Activated gamma-delta T cell treated with Interleukin-2 at 50 U/mL for 16 hours (primary cell): Measurements from ENCODE around the gene HYAL1.
"Not testable (repeated sequence)": the region's sequence is repeated elsewhere in the genome, so short reads cannot be mapped to it uniquely, and the experiment has no call there.

Experiments
- DNase-seq: peaks from one replicate; pipeline ENCODE4 v3.0.0-alpha.2; 2020

Gene HYAL1

GRCh38 chr3:50292159-50293078 is 11.0 kb downstream of the HYAL1 start, which contains the start of gene IFRD2:
Gene IFRD2, minus strand, starts transcription at chr3:50292429. Its CDS starts 155 bp downstream, at chr3:50292274.
- DNase-seq = peak; percentile 93

DNA sequence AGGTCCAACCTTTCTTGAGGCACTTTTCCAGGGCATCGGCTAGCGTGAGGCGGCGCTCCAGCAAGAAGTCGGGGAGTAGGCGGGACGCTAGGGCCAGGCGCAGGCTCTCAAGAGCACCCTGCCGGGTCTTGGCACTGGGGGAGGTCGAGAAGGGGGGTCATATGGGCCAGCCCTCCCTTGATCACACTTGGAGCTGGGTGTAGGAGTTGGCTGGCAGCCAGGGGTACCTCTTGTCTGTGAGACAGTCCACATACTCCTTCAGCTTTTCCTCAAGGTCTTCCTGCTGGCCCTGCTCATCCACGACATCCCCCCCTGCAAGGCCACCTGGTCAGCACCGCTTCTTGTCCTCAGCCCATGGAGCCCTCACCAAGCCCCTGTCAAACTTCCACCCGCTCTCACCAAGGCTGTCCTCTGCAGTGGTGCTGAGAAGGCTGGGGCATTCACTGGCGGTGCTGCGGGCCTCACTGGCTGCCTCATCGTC is 13.2 kb downstream of the HYAL1 start:
- no peak for DNase-seq

- no peak for DNase-seq
Measured at GRCh38 chr3:50289130-50289529, 14.2 kb downstream of the HYAL1 start.

DNA sequence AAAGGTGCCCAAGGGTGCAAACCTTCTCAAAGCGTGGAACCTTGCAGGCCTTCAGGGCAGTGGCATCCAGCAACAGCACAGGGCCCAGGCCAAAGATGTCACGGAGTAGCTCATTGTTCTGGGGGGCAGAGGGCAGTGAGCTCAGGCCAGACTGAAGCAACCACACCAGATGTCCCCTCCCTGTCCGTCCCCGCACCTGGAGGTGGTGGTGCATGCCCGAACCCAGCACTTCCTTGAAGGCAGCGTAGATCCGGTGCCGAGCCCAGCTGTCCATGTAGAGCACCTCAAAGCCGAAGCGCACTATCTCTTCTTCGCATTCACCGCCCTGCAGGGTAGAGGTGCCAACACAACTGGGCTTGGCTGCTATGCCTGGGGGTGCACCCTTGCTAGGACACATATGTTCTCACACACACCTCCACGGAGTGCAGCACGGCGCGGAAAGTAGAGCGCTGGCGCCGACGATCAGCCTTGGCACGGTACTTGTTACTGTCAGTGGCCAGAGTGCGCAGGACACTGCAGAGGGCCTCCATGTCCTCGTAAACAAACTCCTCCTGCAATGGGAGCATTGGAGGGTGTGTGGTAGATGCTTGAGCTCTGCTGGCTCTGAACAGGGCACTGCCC is 14.9 kb downstream of the HYAL1 start:
- no peak for DNase-seq

- no peak for DNase-seq
Measured at GRCh38 chr3:50287262-50287661, 16.1 kb downstream of the HYAL1 start.

DNA sequence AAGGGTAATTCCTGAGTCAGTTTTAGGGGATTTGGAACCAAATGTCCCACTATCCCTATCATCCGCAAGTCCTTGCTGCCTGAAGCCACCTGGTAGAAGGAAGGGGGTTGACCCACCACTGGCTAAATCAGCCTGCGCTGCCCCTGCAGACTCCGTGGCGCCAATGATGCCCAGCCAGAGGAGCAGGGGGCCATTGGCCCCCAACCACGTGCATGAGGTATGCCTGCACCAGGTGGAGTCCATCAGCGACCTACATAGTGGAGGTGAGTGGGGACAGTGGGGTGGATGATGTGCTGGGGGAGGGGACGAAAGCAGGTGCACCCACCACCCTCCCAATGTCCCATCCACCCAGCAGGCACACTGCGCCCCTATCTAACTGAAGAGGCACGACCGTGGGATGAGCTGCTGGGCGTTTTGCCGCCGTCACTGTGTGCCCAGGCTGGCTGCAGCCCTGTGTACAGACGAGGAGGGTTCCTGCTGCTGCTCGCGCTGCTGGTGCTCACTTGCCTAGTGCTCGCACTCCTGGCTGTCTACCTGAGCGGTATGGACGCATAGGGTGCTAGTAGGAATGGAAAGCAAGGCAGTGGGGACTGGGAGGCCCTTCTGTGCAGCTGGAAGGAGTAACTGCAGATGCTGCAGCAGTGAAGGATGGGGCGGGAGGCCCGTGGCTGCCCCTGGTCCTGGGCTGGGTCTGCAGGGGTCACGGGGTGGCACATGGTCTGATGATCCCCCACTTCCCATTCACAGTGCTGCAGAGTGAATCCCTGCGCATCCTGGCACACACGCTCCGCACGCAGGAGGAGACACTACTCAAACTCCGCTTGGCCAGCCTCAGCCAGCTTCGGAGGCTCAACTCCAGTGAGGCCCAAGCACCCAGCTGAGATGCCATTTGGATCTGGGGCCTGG is 16.8 kb downstream of the HYAL1 start:
- DNase-seq = no peak

- not testable (repeated sequence) for DNase-seq
Measured at GRCh38 chr3:50284121-50284520, 19.3 kb downstream of the HYAL1 start.

DNA sequence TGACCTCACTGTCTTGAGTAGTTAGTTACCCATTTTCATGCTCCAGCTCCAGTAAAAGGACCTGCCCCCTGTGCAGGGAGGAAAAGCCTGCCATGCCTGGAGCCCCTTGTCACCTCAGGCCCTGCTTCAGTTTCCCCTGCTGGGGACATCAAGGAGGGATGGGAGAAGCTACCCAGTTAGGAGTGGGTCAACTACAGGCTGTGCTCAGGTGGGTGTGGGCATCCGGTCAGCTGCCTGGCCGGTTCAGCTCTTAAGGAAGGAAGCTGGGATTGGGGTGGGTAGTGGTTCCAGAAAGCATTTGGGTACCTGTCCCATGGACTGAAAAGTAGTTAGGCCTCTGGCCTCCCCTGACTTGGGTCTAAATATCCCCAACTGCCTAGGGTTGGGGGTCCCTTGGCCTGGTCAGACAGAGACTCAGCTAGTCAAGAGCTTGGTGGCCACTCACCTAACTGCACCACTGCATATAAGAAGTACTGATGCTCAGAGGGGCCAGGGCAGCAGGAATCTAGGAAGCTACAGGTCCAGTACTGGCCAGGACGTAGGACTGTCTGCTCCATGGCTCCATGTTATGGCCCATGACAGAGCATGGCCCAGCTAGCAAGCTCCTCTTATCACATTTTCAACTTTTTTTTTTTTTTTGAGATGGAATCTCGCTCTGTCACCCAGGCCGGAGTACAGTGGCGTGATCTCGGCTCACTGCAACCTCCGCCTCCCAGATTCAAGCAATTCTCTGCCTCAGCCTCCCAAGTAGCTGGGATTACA is 23.9 kb downstream of the HYAL1 start:
- DNase-seq = no peak

DNA sequence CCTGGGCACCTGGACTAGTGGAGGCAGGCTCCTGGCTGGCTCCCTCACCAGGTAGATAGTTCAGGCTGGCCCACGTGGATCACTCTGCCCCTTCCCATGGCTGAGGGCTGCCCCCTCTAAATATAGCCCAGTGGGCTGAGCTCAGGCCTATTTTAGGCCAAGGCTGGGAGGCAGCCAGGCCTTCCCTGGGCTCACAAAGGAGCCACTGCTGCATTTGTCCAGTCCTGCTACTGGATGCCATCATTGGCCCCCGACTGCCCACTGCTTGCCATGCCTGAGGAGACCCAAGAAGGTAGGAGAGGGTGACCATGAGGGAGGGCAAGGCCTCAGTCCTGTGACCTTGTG is 24.5 kb downstream of the HYAL1 start, which contains the start of gene LSMEM2:
LSMEM2 (plus strand) TSS at position 208 of the 345 bp plus-strand sequence; CDS start at position 235, 27 bp downstream.
- no peak for DNase-seq

DNA sequence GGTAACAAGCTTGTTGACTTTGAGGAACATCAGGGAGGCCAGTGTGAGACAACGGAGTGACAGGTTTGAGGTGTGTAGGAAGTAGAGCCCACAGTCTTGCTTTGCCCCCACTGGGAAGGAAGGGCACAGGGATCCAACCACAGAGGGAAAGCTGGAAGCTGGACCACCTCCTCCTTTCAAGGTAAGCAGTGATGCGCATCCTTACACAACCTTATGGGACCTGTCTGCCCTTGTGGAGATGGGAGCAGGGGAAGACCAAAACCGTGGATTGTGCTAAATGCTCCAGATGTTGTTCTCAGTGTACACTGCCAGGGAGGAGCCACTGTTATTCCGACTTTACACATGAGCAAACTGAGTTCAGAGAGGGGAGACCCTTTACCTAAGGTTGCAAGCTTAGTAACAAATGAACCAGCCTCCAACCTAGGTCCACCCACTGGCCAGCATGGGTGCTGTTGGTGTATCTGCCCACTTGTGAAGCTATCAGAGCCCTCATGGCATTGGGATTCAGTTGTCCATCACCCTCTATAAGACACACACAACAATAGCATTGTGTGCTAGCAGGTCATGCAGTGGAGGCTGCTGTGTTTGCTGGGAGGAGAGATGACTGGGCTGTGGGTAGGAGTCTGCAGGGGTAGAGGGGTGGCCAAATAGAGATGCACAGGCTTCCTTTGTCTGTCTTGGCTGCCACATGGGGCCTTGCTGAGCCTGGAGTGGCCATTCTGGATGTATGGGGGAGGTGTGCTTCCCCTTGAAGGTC is 25.1 kb downstream of the HYAL1 start:
- DNase-seq = no peak

DNA sequence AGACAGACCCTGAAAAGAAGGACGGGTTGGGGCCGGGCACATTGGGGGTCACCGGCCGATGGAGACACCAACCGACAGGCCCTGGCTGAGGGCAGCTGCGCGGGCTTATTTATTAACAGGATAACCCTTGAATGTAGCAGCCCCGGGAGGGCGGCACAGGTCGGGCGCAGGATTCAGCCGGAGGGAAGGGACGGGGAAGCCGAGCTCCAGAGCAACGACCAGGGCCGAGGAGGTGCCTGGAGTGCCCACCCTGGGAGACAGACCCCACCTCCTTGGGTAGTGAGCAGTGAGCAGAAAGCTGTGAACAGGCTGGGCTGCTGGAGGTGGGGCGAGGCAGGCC is 26.6 kb downstream of the HYAL1 start:
- DNase-seq = no peak

DNA sequence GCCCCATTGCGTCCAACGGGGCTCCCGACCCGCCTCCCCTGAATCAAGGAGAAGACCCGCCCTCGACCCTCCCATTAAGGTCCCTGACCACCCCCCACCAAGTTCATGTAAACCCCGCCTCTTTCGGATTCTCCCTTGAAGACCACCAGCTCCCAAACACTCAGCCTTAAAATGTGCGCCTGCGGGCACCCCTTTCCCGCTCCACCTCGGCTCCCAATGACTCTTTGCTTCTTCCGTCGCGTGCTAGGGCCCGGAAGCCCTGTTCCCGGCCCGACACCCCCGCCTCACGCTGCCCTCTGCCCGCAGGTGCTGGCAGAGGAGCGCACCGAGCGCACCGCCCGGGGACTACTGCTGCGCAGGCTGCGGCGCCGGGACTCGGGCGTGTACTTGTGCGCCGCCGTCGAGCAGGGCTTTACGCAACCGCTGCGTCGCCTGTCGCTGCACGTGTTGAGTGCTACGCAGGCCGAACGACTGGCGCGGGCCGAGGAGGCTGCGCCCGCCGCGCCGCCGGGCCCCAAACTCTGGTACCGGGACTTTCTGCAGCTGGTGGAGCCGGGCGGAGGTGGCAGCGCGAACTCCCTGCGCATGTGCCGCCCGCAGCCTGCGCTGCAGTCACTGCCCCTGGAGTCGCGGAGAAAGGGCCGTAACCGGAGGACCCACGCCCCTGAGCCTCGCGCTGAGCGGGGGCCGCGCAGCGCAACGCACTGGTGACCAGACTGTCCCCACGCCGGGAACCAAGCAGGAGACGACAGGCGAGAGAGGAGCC is 27.2 kb downstream of the HYAL1 start:
- no peak for DNase-seq

DNA sequence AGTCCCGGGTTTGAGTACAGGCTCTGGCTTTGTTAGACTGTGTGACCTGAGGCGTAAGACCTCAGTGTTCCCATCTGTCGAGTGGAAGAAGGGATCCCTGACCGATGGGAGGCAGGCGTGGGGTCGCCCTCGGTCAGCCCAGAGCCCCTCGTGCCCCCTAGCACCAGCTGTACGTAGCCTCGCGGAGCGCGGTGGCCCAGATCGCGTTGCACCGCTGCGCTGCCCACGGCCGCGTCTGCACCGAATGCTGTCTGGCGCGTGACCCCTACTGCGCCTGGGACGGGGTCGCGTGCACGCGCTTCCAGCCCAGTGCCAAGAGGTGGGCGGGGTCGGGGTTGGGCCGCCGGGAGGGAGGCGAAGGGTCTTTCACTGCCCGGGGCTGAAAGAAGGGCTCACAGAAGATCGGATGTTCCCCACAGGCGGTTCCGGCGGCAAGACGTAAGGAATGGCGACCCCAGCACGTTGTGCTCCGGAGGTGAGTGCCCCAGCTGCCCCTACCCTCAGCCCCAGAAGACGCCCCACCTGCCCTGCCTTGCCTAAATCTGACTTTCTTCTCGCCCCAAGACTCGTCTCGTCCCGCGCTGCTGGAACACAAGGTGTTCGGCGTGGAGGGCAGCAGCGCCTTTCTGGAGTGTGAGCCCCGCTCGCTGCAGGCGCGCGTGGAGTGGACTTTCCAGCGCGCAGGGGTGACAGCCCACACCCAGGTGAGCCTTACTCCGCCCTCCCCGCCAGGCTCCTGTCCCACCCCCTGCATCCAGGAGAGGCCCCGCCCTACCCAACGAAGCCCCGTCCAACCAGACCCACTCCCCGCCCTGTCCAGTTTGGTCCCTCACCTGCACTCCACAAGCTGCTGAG is 28.0 kb downstream of the HYAL1 start:
- no peak for DNase-seq

- DNase-seq = peak; percentile 57
Measured at GRCh38 chr3:50274371-50275104, 28.8 kb downstream of the HYAL1 start.

GRCh38 chr3:50273689-50274065 is 29.7 kb downstream of the HYAL1 start:
- no peak for DNase-seq

DNA sequence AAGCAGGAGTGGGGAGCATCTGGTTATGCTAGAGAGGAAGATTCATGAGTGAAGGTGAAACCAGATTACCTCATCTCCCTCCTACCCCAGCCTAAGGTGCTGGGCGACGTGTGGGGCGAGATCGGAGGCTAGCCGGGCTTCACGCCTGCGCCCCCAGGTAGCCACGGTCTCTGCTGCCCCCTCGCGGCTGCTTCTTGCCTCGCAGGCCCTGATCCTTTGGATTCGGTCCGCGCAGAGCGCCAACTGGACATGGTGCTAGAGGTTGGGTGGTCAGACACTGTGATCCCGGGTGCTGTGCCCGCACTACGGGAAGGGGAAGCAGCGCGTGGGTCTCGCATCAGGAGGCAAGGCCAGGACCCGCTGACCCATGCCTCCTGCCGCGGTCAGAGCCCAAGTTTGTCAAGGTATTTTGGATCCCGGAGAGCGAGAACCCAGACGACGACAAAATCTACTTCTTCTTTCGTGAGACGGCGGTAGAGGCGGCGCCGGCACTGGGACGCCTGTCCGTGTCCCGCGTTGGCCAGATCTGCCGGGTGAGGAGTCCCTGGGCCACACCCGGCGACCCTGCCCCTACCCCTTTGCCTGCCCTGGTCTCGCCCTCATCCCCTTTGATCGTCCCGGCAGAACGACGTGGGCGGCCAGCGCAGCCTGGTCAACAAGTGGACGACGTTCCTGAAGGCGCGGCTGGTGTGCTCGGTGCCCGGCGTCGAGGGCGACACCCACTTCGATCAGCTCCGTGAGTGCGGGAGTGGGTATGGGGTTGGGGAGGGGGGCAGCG is 30.3 kb downstream of the HYAL1 start:
- DNase-seq = peak; percentile 87

- DNase-seq = not testable (repeated sequence)
Measured at GRCh38 chr3:50272538-50272910, 30.9 kb downstream of the HYAL1 start.

DNA sequence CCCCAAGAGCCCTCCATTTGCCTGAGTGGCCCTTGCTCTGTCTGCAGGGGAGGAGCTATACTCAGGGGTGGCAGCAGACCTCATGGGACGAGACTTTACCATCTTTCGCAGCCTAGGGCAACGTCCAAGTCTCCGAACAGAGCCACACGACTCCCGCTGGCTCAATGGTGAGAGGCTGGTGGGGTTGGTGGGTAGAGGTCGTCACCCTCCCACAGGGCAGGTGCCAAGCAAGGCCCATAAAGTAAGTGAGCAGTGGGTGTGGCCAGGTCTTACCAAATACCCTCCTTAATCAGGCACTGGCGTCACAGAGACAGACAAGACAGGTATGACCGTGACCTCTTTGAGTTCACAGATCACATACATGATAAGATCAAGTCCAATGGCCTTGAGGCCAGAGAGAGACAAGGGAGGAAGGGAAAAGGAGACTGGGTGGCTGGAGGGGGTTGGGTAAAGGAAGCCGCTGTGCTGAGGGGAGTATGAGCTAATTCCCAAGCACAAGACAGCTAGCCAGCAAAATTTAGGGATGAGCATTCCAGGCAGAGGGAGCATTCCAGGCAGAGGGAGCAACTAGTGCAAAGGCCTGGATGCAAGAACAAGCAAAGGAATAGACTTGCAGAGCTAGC is 31.9 kb downstream of the HYAL1 start:
- no peak for DNase-seq
